Activated CD8-positive, alpha-beta memory T cell treated with anti-CD3 and anti-CD28 coated beads, Interleukin-2, amount 50 U/mL, for 48 hours (primary cell): ENCODE data around the gene ASPG.

Experiments used
- DNase-seq: peaks from one replicate; pipeline ENCODE4 v3.0.0-alpha.2; 2020

ASPG gene

DNA sequence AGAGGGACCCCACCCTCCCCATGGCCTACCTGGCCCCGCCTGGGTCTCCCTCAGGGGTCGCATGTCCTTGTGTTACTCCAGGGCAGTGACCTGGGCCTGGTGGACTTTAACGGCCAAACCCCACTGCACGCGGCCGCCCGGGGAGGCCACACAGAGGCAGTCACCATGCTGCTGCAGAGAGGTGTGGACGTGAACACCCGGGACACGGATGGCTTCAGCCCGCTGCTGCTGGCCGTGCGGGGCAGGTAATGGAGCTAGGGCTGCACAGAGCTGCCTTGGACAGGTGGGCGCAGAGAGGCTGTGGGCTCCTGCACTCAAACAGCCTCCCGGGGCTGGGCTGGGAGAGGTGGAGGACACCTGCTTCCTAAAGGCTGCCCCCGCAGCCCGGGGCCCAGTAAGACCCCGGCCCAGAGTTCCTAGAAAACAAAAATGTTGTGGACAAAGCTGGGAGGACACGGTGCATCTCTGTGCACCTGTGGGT lies 21.6 kb downstream of the ASPG start:
- DNase-seq: no peak

DNA sequence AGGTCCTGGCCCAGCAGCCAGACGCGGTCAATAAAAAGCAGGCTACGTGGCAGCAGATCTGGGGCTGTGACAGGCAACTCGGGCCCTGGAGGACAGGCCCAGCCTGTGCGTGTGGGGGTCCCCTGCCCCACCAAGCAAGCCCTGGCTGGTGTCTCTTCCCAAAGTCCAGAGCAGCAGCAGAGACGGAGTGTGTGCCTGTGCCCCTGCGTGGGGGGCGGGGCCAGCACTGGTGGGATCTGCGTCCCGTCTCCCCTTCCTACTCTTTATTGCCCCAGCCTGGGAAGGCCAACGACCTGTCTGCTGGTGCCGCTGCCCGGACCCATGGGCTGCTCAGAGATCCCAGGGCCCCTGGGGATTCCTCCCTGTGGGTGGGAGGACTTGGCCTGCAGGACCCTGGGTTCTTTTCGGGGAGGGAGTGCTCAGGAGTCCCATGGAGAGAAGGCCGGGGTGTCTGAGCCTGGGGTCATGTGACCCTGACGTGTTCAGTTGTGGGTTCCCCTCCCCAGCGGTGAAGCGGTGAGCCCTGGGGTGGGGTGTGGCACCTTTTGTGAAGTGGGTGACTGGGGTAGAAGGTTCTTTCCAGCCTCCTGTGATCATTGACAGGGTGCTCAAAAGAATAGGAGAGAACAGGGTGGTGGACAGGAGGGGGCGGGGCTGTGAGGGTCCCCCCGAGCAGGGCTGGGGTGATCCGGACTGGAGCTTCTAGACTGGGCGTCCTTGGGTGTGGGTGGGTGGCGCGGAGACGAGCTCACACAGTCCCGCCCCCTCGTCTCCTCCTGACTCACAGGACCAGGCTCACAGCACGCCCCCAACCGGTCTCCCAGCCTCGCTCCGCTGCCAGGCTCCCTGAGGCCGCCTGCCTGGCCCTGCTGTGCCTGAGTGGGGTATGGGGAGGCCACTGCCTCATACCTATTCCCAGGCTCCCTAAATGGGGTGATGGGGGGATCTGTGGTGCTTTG lies 22.4 kb downstream of the ASPG start:
- no peak for DNase-seq

DNA sequence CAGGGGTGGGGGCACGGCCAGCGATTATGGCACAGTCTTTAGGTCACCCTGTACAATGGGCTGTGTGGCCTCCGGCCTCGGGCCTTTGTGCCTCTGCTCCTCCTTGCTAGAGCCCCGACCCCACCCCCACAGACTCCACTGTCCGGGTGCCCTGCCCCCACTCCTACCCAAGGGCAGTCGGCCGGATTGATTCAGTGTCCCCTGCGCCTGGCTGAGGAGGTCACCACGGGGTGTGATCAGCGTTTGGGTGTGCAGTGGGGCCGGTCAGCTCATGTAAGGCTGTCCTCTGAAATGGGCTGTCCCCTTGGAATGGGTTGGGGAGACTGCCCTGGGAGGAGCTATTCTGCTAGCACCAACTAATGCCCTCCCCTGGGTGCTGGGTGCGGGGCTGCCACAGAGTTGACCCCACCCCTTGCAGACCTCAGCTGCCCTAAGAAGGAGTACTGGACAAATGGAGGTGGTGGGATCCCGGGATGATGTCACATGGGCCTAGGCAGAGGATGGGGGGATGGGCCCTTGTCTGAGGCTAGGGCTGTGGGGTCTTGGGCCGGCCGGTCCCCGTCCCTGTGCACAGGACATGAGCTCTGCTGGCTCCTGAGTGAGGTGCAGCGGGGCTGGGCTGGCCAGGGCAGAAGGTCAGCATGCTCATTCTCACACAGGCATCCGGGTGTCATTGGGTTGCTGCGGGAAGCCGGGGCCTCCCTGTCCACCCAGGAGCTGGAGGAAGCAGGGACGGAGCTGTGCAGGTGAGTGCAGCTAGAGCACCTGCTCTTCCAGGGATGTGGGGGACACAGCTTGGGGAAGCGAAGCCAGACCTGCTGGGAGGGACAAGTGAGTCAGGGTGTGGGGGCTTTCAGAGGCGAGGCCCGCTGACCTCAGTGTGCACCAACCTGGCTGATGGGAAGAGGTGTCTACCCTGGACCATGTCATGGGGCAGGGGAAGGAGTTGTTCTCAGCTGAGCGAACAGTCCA lies 23.4 kb downstream of the ASPG start:
- no peak for DNase-seq

DNA sequence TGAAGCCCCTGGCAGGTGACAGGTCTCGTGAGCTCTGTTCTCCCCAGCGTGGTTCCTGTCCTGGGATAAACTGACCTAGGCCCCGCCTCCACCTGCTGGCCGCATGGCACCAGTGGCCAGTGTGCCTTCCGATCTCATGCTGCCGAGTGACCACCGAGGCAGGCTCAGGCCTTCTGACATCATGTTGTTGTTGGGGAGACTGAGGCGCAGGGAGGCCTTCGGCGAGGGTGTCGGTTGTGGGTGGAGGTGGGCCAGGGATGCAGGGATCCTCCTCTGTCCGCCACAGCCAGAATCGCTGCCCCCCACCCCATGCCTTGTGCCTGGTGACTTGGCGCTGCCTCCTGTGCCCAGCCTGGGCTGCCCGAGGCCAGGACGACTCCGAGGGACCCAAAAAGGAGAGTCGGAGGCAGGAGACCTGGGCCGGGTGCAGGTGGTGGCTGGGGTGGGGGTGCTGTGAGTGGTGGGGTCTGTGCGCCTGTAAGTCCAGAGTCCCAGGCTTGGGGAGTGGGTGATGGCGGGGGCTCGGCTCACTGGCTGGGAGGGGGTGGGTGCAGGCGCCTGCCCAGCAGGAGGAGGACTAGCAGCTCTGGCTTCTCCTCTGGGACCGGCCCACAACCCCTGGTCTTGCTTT lies 24.3 kb downstream of the ASPG start:
- DNase-seq: no peak

DNA sequence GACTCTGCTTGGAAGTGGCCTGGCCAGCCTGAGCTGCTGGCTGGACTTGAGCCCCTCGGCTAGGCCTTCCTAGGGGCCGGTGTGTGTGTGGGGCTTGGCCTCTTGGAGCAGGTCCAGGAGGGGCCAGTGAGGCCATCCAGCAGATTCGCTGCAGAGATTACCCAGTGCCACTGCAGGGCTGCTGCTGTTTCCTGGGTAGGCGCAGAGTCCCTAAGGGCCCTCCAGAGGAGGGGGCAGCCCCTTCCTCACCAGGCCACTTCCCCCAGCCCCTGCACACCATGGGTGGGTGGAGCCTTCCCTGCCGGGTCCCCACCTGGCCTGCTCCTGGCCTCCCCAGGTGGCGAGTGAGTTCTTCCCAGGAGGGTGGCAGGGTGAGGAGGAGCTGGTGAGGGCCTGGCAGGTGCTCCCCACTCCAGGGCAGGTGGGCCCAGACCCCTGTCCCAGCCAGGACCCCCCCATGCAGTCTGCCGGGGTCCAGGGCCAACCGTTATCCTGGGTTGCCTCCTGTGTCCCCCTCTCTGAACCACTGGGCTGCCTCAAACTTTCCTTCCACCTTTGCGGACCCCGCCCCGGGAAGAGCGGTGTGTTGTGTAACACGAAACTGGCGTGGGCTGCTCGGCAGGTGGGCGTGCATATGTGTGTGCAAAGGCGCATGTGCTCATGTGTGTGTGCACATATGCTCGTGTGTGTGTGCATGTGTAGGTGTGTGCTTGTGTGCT lies 25.1 kb downstream of the ASPG start:
- DNase-seq: no peak

DNA sequence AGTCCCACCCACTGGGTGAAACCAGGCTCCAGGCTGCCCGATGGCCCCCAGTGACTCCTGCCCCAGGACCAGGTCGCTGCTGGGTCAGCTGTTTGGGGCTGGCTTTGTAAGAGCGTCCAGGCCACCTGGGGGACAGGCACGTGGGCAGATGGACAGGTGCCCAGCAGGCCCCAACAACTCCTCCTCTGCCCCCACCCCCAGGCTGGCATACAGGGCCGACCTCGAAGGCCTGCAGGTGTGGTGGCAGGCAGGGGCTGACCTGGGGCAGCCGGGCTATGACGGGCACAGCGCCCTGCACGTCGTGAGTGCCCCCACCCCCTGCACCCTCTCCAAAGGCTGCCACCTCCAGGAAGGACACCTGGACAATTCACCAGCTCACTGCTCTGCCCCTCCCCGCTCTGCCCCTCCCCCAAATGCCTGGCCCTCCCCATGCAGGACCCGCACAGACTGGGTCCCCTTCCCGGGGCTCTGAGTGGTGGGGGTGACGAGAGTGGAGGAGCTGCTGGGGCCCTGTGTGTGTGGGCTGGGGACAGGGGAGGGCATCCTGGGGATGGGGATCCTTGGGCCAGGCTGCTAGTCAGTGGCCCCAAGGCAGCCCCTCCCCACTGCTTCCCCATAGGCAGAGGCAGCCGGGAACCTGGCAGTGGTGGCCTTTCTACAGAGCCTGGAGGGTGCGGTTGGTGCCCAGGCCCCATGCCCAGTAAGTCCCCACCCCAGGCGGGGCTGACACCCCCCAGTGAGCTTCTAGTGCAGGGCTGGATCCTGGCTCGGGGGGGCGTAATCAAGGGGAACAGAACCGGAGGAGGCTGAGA lies 26.0 kb downstream of the ASPG start:
- no peak for DNase-seq

DNA sequence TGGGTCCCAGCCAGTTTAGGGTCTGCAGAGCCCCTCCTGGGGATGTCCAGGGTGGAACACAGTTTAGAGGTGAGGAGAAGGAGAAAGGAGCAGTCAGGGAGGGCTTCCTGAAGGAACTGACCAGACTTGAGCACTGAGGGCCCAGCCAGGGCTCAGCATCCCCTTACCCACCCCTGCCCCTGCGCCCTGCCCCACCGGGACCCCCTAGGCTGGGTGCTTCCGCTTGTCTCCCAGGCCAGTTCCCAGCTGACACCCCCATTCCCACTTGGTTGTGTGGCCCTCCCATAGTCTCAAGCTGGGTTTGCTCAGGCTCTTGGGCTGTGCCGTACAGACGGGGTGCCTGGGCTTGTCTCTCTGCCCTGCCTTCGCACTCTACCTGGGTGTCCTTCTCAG lies 26.6 kb downstream of the ASPG start:
- no peak for DNase-seq

DNA sequence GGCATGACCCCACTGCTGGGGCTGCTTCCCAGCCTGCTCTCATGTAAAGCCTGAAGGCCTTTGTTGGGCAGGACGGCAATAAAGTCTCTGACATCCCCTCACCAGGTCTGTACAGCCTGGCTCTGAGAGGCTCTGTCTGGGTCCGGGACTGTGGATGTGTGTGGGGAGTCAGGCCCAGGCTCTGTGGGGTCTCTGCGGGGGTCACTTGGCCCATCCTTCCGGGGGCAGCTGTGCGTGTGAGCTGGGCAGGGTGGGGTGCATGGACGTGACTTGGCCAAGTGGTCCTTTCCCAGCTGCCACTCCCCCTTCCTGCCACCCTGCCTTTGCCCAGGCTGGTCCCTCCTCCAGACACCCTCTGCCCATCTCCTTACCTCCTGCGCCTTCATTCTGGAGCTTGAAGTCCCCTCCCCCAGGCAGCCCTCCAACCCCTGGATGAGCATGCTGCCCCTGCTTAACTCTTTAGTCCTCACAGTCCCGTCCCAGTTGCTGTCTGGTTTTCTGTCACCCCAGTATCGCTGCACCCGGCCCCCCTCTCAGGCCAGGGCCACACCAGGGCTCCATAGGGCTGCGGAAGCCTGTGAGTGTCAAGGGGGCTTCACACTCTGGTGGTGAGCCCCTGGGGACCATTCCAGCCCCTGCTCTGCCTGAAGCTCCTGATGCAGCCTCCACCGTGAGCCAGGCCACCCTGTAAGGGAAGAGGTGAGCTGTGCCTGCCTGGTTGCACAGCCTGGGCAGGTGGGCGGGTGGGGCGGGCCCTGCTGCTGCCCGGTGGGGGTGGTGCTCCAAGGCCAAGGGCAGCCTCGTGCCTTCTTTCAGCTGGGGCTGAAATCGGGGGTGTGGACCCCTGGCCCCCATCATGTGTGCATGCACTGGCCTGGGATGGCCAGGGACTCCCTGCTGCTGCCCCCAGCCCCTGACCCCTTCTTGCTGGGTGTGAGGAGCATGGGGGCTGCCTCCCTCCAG lies 27.4 kb downstream of the ASPG start:
- DNase-seq: no peak

DNA sequence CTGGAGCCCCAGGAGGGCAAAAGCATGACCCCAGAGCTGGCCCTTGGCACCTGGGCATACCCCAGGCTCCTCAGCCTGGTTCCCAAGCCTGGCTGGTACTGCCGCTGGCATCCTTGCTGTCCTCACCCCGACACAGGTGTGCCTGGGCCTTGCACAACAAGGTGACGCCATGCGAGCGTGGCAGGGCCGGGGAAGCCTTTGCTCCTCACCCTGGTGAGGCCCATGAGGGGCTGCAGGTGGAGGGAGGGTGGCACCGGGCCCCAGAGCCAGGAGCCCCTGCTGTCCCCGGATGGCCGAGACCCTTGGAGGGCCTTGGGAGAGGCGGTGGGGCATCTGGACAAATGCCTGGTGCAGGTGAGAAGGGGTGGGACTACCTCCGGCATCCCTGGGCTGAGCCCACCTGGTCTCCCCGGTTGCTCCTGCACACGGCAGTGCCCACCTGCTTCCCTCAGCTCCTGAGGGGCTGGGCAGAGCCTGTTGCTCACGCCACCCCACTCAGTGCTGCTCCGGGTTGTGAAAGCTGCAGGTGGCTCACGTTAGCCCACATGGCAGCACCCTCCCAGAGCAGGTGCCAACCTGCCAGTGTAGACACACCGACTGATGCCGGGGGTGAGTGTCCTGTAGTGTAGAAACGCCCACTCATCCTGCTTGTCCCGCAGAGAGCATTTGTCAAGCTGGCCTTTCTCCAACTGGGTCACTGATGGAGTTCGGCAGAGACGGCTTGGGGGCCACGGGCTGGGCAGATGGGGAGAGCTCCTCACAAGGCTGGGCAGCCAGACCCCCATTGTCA lies 28.3 kb downstream of the ASPG start:
- DNase-seq: no peak

DNA sequence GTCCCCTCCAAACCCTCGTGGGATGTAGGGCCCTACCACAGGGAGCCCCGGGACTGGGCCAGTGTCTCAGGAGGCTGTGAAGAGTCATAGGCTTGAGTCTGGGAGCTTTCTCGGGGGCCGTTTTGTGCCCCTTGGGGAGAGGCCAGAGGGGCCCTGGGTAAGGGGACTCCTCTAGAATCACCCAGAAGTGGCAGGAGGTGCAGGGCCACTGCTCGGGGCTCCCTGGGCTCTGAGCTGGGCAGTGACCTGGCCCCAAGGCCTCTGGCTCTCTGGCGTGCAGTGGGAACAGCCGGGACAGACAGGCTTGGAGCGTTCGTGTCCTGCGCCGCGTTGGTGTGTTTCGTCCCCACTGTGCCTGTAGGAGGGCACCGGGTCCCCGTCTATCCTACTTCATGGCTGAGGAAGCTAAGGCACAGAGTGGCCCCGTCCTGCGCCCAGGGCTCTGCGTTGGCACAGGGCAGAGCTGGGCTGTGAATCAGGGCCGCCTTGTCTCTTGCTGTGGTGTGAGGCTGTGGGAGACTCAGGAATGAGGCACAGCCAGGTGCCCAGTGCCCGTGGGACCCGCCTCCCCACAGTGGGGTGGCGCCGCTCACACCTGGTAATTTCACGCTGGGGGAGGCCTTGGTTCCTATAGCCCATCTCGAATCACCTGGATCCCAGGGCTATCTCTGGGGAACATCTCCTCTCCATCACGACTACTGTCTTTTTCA lies 29.1 kb downstream of the ASPG start:
- no peak for DNase-seq

DNA sequence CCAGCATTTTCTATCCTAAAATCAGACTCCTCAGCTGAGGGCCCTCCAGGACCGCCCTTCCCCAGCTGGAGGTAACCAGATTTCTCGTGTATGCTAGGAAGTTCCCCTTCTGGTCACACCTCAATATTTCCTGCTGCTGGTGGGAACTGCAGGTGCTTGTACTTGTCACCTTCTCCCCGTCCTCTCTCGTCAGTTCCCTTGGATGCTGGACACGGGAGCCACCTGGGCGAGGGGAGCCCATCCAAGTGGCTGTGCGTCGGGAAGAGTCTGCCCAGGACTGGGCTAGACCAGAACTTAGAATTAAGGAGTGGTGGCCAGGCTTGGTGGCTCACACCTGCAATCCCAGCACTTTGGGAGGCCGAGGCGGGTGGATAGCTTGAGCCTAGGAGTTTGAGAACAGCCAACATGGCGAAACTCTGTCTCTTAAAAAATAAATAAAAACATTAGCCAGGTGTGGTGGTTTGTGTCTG lies 29.7 kb downstream of the ASPG start:
- no peak for DNase-seq

DNA sequence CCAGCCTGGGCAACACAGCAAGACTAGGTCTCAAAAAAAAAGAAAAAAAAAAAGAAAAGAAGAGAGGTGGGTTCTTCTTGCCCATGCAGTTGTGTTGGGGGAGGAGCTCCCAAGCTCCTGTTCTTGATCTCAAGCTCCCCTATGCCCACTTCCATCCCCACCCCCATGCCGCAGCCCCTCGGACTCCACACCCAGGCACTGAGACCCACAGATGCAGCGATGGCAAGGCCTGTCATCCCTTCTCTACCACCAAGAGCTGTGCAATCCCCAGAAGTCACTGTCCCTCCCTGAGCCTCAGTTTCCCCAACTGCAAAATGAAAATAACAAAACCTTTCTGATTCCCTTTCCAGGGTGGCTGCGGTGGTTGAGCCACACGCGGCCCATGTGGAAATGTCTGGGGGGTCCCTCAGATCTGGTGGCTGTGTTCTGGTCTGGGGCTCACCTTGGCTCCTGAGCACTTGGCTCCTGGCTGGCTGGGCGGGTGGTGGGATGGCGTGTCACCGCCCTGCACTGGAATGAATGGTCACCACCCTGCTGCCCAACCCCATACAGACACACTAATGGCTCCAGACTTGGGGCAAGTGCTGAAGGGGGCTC lies 30.3 kb downstream of the ASPG start:
- no peak for DNase-seq

DNA sequence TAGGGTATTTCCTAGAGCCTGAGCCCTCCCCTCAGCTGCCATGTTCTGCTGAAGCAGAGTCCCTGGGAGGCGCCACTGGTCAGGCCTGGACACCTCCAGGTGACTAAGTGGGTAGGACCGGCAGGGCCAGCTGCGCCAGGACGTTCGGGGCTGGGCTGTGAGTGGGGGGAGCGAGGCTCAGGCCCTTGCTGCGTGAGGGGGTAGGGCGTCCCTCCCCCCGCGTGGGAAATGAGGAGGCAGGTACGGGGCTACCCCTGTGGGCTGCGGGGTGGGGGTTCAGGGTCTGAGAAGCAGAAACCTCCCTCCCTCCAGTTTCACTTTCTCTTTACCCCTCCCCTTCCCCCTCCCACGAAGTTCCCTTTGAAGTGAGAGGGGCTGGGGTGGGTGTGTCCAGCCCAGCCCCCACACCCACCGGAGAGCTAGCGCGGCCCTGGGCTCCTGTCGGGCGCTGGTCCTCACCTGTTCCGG lies 30.8 kb downstream of the ASPG start:
- DNase-seq: no peak

DNA sequence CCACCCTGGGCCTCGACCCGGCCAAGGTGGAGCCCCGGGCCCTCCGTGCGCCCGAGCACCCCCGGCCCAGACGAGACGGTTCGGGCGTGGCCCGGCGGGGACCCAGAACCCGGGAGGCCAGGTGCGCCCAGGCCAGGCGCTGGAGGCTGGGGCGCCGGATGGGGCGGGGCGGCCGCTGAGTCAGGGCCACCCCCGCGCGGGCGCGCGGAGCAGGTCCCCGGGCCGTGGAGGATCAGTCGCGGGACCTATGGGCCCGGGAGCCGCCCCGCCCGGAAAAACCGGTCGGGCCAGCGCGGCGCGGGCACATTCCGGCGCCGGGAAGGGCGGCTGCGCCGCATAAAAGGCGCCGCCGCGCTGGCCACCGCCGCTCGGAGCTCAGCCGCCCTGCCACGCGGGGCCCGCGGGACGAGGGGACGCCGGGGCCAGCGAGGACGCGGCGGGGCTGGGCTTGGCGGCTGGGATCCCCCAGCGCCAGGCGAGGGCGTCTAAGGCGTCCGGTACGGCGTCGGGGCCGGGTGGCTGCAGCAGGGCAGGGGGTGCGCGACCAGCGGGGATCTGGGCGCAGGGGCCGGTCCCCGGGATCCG lies 31.3 kb downstream of the ASPG start:
- DNase-seq: no peak

DNA sequence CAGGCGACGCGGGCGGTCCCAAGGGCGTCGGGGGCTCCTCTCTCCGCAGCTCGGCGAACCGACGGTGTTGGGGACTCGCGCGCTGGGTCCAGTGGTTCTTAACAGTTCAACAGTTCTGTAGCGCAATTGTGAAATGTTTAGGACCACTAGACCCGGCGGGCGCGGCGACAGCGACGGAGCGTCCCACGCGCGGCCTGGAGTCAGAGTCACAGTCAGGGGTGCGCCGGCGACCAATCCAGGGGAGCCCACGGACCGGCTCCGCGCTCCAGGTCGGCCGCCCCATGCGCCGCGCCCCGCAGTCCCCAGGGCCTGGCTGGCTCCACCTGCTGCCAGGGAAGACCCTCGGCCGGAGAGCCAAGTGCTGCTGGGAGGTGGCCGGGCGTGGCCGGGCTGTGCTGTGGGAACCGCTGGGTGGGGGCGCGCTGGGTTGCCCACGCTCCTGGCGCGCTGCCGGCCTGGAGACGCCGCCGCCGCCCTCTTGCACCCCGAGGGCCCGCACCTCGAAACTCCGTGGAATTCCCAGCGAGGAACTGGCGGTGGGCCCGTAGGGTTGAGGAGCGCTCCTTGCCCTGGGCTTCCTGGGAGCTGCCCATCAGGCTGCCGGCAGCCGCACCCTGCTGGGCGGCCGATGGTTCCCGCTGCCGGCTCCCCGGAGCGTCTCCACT lies 32.0 kb downstream of the ASPG start:
- DNase-seq: no peak

DNA sequence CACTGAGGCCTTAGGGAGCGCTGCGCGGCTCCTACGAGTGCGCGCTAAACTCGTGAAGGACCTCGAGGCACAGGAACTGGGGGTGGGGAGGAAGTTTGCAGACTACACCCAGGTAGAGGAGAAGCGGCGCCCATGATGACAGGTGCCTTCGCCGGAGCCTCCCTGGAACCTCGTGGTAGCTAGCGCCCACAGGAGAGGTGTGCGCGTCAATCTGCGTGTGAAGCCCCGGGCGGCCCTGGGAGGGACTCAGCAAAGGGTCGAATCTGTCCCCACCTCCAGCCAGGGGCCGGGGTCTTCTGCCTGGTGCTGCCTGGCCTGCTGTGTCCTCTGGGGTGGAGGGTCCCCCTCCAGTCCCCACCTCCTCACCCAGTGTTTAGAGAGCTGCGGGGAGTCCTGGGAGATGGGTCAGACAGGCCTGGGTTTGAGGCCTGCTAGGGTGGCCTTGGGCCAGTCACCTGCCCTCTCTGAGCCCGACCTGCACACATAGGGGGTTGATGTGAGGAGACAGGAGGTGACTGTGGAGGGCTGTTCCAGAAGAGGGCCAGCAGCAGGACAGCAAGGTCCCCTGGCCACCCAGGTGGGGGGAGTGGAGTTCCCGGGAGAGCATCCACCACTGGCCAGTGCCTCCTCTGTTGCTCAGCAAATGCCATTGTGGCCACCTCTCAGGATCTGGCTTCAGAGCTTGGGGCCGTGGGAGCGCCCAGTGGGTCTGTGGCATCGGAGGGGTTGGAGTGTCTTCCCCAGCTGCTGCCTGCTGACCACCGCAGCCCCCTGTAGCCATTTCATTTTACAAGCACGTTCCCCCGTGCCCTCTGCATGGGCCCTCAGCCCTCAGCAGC lies 32.7 kb downstream of the ASPG start:
- DNase-seq: no peak
